Endothelial cell of umbilical vein (primary cell): ENCODE measurements around the gene AJAP1. TPM values are rescaled to one million over a fixed set of nuclear protein-coding genes. Genes with fewer than 3 reads are reported as not detected.

Source experiments
- BruUV-seq: library from RNA; stranded (reverse); fragments of 400-500 nt; replicated peaks from 2 replicates; lab custom pipeline; 2021; lab: Mats Ljungman, UMichigan
- CTCF ChIA-PET: fragments of 300-600, 350-600 bp; sonication (Branson Sonifier 250); formaldehyde crosslinking; loops from one replicate; lab custom pipeline; 2021; ENCODE audit warnings: antibody characterized with exemption, inconsistent platforms; lab: Charles Lee
- POLR2A ChIA-PET: fragments of 300-600, 350-600 bp; sonication (Branson Sonifier 250); formaldehyde crosslinking; loops from one replicate; lab custom pipeline; 2021; ENCODE audit warnings: antibody characterized with exemption, inconsistent platforms; lab: Charles Lee
- DNase-seq: peaks from one replicate; pipeline ENCODE4 v3.0.0-alpha.2; 2011; ENCODE audit warnings: low read depth, low spot score
- FAIRE-seq: peaks from 2 replicates; lab custom pipeline; 2011; peaks lifted over from hg19 to GRCh38; lab: Jason Lieb, UNC
- H2AFZ ChIP-seq: 2 replicates; pipeline ENCODE4 v1.6.0; 2012; ENCODE audit warnings: low read depth, low read length, control low read depth, inconsistent platforms
- H3K27ac ChIP-seq: 2 replicates; pipeline ENCODE4 v1.5.1; 2011; ENCODE audit warnings: low read depth, mild to moderate bottlenecking, control low read depth, low read length, moderate library complexity; ENCODE audit not compliant: insufficient read depth
- H3K27me3 ChIP-seq, 2 experiments: 2 replicates each; pipeline versions ENCODE4 v1.6.0 to v1.6.1; 2011; ENCODE audit warnings: low read length in 2 of 2, mixed read lengths in 1 of 2; ENCODE audit not compliant: control insufficient read depth in 2 of 2, insufficient read depth in 2 of 2
- H3K36me3 ChIP-seq, 2 experiments: 2 replicates in 1 of 2; 3 replicates in 1 of 2; pipeline ENCODE4 v1.5.1; 2011; ENCODE audit warnings: low read length in 2 of 2, mild to moderate bottlenecking in 1 of 2, moderate library complexity in 1 of 2; ENCODE audit not compliant: control insufficient read depth in 2 of 2, insufficient read depth in 2 of 2; ENCODE audit errors: extremely low read depth in 1 of 2
- H3K4me1 ChIP-seq: 3 replicates; pipeline ENCODE4 v1.5.1; 2011; ENCODE audit warnings: mild to moderate bottlenecking, low read length; ENCODE audit not compliant: control insufficient read depth, insufficient read depth; ENCODE audit errors: extremely low read depth
- H3K4me2 ChIP-seq: 2 replicates; pipeline ENCODE4 v1.6.1; 2011; ENCODE audit warnings: low read length, control low read depth, mixed read lengths; ENCODE audit not compliant: insufficient read depth
- H3K4me3 ChIP-seq, 3 experiments: fragments of 200-600 bp in 1 of 3; sonication (generic), shearing (Covaris generic) in 1 of 3; replicated peaks in 1 of 3; 2 replicates each; pipeline ENCODE4 v1.5.1; 2011 to 2016; ENCODE audit warnings: control low read depth in 3 of 3, low read length in 3 of 3, mild to moderate bottlenecking in 2 of 3, inconsistent platforms in 1 of 3, low read depth in 1 of 3, moderate library complexity in 1 of 3; ENCODE audit not compliant: insufficient read depth in 1 of 3
- H3K79me2 ChIP-seq: 2 replicates; pipeline ENCODE4 v1.6.0; 2012; ENCODE audit warnings: low read length, inconsistent platforms; ENCODE audit not compliant: control insufficient read depth, insufficient read depth
- H3K9ac ChIP-seq: replicated peaks from 2 replicates; pipeline ENCODE3; 2011; ENCODE audit warnings: low read length, control low read depth; ENCODE audit not compliant: insufficient read depth; ENCODE audit errors: extremely low read depth
- H3K9me1 ChIP-seq: replicated peaks from 3 replicates; pipeline ENCODE4 v1.6.0; 2011; ENCODE audit warnings: mild to moderate bottlenecking, low read length; ENCODE audit not compliant: control insufficient read depth, insufficient read depth; ENCODE audit errors: extremely low read depth
- H3K9me3 ChIP-seq: replicated peaks from 2 replicates; pipeline ENCODE4 v1.5.1; 2012; ENCODE audit warnings: low read length, inconsistent platforms; ENCODE audit not compliant: control insufficient read depth, insufficient read depth
- H4K20me1 ChIP-seq: replicated peaks from 2 replicates; pipeline ENCODE3; 2011; ENCODE audit warnings: mild to moderate bottlenecking, low read length; ENCODE audit not compliant: control insufficient read depth, insufficient read depth; ENCODE audit errors: extremely low read depth
- CTCF ChIP-seq, 2 donors: IDR thresholded peaks; 1 replicate in 1 of 2; 2 replicates in 1 of 2; pipeline ENCODE4 v1.5.1; 2011; ENCODE audit warnings: low read length in 2 of 2, mild to moderate bottlenecking in 2 of 2, moderate library complexity in 2 of 2, control low read depth in 1 of 2, inconsistent platforms in 1 of 2, low read depth in 1 of 2; ENCODE audit not compliant: insufficient read depth in 1 of 2; ENCODE audit errors: extremely low read depth in 1 of 2
- FOS ChIP-seq: IDR thresholded peaks from 2 replicates; pipeline ENCODE4 v1.6.1; 2011; ENCODE audit warnings: mild to moderate bottlenecking, low read length, moderate library complexity, borderline replicate concordance; ENCODE audit not compliant: insufficient read depth
- GATA2 ChIP-seq: IDR thresholded peaks from 2 replicates; pipeline ENCODE4 v1.7.0; 2011; ENCODE audit warnings: low read depth, mild to moderate bottlenecking, moderate library complexity, mixed read lengths, low read length; ENCODE audit not compliant: insufficient read length, insufficient read depth
- JUN ChIP-seq: IDR thresholded peaks from 2 replicates; pipeline ENCODE4 v1.6.1; 2011; ENCODE audit warnings: borderline replicate concordance, low read depth; ENCODE audit not compliant: insufficient read length, insufficient read depth
- MAX ChIP-seq: IDR thresholded peaks from 2 replicates; pipeline ENCODE4 v1.6.1; 2011; ENCODE audit not compliant: insufficient read depth, insufficient read length
- MYC ChIP-seq: IDR thresholded peaks from one replicate; pipeline ENCODE4 v1.6.1; 2011; ENCODE audit warnings: mild to moderate bottlenecking, low read depth, low read length
- POLR2A ChIP-seq: IDR thresholded peaks from 2 replicates; pipeline ENCODE4 v1.6.1; 2012; ENCODE audit warnings: low read depth, mild to moderate bottlenecking, control low read depth, low read length
- POLR2AphosphoS5 ChIP-seq: IDR thresholded peaks from 2 replicates; pipeline ENCODE4 v1.6.1; 2012; ENCODE audit warnings: low read depth, mild to moderate bottlenecking, control low read depth, low read length, moderate library complexity; ENCODE audit not compliant: insufficient read depth
- dilution Hi-C: fragments of 300-500 bp; cut with MboI; formaldehyde crosslinking; loops from one replicate; pipeline ENCODE4 v1.15.0; 2019; ENCODE audit warnings: low sequenced_read_pairs; ENCODE audit not compliant: extremely low pct_ligation_motif_present
- intact Hi-C: fragments of 100-400 bp; cut with micrococcal nuclease; formaldehyde crosslinking; loops from one replicate; pipeline ENCODE4 v1.10.0; 2022
- polyA plus RNA-seq, 4 experiments: library from polyadenylated mRNA; depleted of rRNA in 3 of 4; stranded (reverse) in 3 of 4; unstranded in 1 of 4; fragments of >200 nt; gene quantifications; 2 replicates each; pipeline versions ENCODE4 v1.2.1 to v1.2.3, GENCODE V29; 2011 to 2012; ENCODE audit warnings: missing spikeins in 1 of 4
- total RNA-seq: library from RNA; stranded (reverse); gene quantifications from 2 replicates; pipeline ENCODE4 v1.2.3, GENCODE V29; 2021

Gene AJAP1
- total and polyA plus RNA-seq, 2 donors (not counting 3 experiments of a cell fraction or from before 2014, with no cell fraction given): not detected

GRCh38 chr1:4786055-4786454, 131.6 kb downstream of the AJAP1 start:
- ChIA-PET CTCF (no interaction called here), POLR2A (no interaction called here)
- Histone ChIP-seq H3K9me1 (no peaks in the 10 kb centered on the region), H2AFZ (no peak overlapping the region), H3K9ac (no peak overlapping the region), H3K27me3 (no peaks in the 10 kb centered on the region), H3K27ac (no peak overlapping the region), H3K9me3 (peaks cover 15% of the 10 kb centered on the region), H3K36me3 (no peaks in the 10 kb centered on the region), H3K79me2 (no peaks in the 10 kb centered on the region), H4K20me1 (no peaks in the 10 kb centered on the region), H3K4me3 (no peak overlapping the region), H3K4me1 (no peaks in the 10 kb centered on the region), H3K4me2 (no peak overlapping the region)
- TF ChIP-seq CTCF (IDR thresholded peaks at IDR 0.05; ENCODE audit: extremely low read depth in 1 of 2, insufficient read depth in 1 of 2, low read depth in 1 of 2, low read length in 2 of 2) (no peak), MAX (no peak), POLR2AphosphoS5 (no peak), JUN (no peak), GATA2 (no peak), MYC (no peak), POLR2A (no peak), FOS (no peak)
- BruUV-seq: no TSS peak
- DNase-seq (no peak), FAIRE-seq (no peak)
- intact Hi-C loops: no loop called here
- dilution Hi-C loops: no loop called here
